NCI-H82 (cell line): ENCODE results near the gene FKBP8.

Experiments used
- DNase-seq: peaks from one replicate; lab custom pipeline; 2025; lab: John Stamatoyannopoulos, UW

Gene FKBP8

GRCh38 chr19:18502246-18502637 is 41.1 kb downstream of the FKBP8 start:
- DNase-seq = no peak

- no peak for DNase-seq
These were observed 41.5 kb downstream of the FKBP8 start for GRCh38 chr19:18501832-18502231.

GRCh38 chr19:18501351-18501750 is 42.0 kb downstream of the FKBP8 start:
- DNase-seq = no peak

- no peak for DNase-seq
These were observed 42.6 kb downstream of the FKBP8 start for GRCh38 chr19:18500799-18501198.

- no peak for DNase-seq
These were observed 43.0 kb downstream of the FKBP8 start for GRCh38 chr19:18500376-18500775.

GRCh38 chr19:18499055-18499775 is 44.2 kb downstream of the FKBP8 start:
- no peak for DNase-seq

GRCh38 chr19:18496980-18497256 is 46.5 kb downstream of the FKBP8 start:
- no peak for DNase-seq

GRCh38 chr19:18496167-18496979 is 47.0 kb downstream of the FKBP8 start:
- no peak for DNase-seq

- no peak for DNase-seq
These were observed 48.0 kb downstream of the FKBP8 start for GRCh38 chr19:18495204-18495911.

- no peak for DNase-seq
These were observed 49.1 kb downstream of the FKBP8 start for GRCh38 chr19:18494267-18494607.

GRCh38 chr19:18493440-18494266 is 49.7 kb downstream of the FKBP8 start:
- DNase-seq = no peak

- no peak for DNase-seq
These were observed 51.1 kb downstream of the FKBP8 start for GRCh38 chr19:18491995-18492953.

- DNase-seq = no peak
These were observed 52.6 kb downstream of the FKBP8 start for GRCh38 chr19:18490728-18491127.

GRCh38 chr19:18489627-18490184 is 53.7 kb downstream of the FKBP8 start:
- no peak for DNase-seq

- DNase-seq = peak; percentile 55
These were observed 54.3 kb downstream of the FKBP8 start for GRCh38 chr19:18488838-18489626.

- no peak for DNase-seq
These were observed 55.0 kb downstream of the FKBP8 start for GRCh38 chr19:18488403-18488723.

- no peak for DNase-seq
These were observed 55.6 kb downstream of the FKBP8 start for GRCh38 chr19:18487576-18488402.

GRCh38 chr19:18486746-18487145 is 56.6 kb downstream of the FKBP8 start:
- DNase-seq = no peak

GRCh38 chr19:18484992-18485391 is 58.4 kb downstream of the FKBP8 start:
- no peak for DNase-seq
